ENCODE measurements around the gene SCYL1.

Gene SCYL1

GRCh38 chr11:65586676-65587075 is 61.8 kb downstream of the SCYL1 start:
- no peak for DNase-seq

All from NCI-H748 treated with DMSO at 0.1 percent for 48 hours (cell line).